Middle frontal gyrus (tissue), 1 donor: ENCODE results near the gene BBS9.
"Not testable (repeated sequence)": the region's sequence is repeated elsewhere in the genome, so short reads cannot be mapped to it uniquely, and the experiment has no call there.

Experiments used
- DNase-seq: peaks from one replicate; pipeline ENCODE4 v3.0.0-alpha.2; 2015; ENCODE audit warnings: low spot score; ENCODE audit errors: extremely low spot score

Gene BBS9

GRCh38 chr7:33276325-33276724 lies 147.0 kb downstream of the BBS9 start:
- DNase-seq = no peak

GRCh38 chr7:33276729-33277128 lies 147.4 kb downstream of the BBS9 start:
- no peak for DNase-seq

GRCh38 chr7:33278095-33278494 lies 148.7 kb downstream of the BBS9 start:
- DNase-seq = no peak

- no peak for DNase-seq
Measured at GRCh38 chr7:33286501-33286900, 157.1 kb downstream of the BBS9 start.

DNA sequence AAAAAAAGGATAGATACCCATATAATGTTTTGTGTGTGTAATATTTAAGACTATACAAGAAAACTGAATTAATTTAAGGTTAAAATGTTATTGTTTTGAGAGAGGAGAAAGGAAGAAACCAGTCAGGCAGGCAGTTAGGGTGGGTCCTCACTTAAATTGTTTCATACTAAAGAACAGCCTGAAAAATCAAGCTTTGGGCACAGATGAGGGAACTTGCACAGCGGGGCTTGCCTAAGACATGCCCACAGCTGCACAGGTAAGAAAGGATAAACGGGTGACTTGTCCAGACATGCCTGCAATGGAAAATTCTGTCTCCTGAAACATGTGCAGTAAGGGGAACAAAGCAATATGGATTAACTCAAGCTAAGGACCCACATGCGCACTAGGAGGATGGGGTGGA lies 158.4 kb downstream of the BBS9 start:
- no peak for DNase-seq

- DNase-seq = no peak
Measured at GRCh38 chr7:33298848-33299247, 169.5 kb downstream of the BBS9 start.

GRCh38 chr7:33299425-33299824 lies 170.1 kb downstream of the BBS9 start:
- no peak for DNase-seq

DNA sequence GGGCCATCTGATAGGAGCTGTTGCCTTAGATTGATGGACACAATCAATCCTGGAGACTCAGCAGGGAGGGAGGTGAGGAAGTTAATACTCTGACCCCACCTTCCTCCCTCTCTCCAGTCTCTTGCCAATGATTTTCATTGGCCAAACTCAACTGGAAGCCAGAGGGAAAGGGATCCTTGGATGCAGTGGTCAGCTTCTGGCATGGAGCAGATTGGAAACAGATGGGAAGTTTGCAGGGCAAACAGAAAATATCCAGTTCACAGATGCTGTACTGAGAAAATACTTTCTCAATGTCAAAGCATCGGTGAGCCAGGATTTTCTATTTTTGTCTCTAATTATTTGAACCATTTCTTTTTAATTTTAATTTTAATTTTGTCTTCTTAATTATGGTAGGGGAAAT lies 170.8 kb downstream of the BBS9 start:
- DNase-seq = no peak

GRCh38 chr7:33300742-33301141 lies 171.4 kb downstream of the BBS9 start:
- no peak for DNase-seq

DNA sequence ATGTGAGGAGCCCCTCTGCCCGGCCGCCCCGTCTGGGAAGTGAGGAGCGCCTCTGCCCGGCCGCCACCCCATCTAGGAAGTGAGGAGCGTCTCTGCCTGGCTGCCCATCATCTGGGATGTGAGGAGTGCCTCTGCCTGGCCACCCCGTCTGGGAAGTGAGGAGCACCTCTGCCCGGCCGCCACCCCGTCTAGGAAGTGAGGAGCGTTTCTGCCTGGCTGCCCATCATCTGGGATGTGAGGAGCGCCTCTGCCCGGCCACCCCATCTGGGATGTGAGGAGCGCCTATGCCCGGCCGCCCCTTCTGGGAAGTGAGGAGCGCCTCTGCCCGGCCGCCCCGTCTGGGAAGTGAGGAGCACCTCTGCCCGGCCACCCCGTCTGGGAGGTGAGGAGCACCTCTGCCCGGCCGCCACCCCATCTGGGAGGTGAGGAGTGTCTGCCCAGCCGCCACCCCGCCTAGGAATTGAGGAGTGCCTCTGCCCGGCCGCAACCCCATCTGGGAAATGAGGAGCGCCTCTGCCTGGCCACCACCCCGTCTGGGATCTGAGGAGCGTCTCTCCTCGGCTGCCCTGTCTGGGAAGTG lies 174.7 kb downstream of the BBS9 start:
- DNase-seq = not testable (repeated sequence)

DNA sequence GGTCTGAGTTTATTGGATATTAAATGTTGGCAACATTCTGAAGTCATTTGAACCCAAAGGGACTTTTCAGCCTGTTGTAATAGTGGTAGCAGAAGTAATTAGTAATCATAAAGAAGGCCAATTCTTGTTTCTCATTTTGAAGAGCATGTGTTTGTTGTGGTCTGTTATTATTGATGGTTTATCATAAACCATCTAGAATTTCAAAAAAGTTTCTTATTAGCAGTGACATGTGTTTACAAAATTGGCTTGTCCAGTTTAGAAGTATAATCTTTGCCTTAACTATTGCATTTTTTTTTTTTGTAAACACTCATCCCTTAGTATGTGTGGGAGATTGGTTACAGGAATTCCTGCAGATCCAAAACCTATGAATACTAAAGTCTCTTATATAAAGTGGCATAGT lies 177.8 kb downstream of the BBS9 start:
- DNase-seq = no peak

DNA sequence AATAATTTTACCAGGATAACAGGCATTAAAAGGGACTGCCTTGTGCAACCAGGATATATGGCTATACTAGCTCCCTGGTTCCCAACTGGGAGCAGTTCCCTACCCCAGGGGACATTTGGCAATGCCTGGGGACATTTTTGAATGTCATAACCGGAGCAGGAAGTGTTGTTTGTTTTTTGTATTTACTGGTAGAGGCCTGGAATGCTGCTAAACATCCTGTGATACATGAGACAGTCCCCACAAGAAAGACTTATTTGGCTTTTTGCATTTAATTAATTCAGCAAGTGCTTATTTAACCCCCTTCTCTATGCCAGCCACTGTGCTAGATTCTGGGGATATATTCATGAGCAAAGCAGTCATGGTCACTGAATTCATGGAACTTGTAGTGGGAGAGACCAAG lies 181.2 kb downstream of the BBS9 start:
- DNase-seq = no peak

DNA sequence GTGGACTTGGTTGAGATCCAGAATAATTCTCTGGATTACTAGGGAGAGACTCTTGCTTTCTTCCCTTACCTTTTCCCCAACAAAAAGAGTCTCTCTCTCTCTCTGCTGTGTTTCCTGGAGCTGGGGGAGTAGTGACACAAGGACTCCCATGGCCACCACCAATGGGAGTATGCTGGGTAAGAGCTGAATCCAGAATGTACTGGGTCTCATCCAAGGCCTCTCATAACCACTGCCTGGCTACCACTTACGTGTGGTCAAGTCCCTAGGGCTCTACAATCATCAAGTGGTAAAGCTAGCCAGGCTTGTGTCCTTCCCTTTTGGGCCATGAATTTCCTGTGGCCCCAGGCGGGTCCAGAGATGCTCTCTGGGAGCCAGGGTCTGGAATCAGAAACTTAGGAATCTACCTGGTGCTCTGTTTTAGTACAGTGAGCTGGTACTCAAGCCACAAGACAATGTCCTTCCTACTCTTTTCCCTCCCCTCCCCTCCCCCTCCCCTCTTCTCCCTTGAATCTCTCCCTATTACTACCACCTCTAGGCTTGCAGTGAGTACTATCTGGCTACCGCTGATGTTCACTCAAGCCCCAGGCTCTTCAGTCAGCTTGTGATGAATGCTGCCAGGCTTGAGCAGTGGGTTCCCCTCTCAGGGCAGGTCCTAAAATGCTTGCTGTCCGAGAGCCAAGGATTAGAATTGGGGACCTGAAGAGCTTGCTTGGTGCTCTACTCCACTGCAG lies 196.6 kb downstream of the BBS9 start:
- no peak for DNase-seq

GRCh38 chr7:33326485-33326848 lies 197.1 kb downstream of the BBS9 start:
- no peak for DNase-seq

DNA sequence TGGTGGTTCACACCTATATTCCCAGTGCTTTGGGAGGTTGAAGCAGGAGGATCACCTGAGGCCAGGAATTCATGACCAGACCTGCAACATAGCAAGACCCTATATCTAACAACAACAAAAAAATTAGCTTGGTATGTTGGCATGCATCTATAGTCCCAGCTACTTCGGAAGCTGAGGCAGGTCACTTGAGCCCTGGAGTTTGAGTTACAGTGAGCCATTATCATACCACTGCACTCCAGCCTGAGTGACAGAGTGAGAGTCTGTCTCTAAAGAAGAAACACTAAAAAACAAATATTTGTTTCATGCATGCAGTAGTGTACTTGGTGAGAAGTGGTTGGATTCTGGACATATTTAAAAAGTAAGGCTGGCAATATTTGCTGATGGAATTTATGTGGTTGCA lies 198.1 kb downstream of the BBS9 start:
- DNase-seq = no peak

DNA sequence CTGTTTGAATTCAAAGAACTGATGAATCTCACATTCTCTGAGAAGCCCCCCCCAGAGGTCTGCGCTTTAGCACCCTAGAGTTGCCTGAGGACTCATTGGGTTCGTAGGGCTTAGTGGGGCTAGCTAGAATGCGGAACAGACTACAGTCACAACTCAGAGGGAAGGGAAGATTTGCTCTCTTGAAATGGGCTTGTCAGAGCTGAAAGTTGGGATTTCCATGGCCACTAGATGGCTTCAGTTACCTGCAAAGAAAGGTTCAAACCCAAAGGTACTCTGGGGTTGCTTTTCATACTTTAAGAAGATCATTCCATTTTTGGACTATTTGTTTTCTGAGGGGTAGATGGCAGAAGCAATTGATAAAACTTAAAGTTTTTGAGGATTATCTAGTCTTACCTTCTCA lies 205.0 kb downstream of the BBS9 start:
- no peak for DNase-seq

DNA sequence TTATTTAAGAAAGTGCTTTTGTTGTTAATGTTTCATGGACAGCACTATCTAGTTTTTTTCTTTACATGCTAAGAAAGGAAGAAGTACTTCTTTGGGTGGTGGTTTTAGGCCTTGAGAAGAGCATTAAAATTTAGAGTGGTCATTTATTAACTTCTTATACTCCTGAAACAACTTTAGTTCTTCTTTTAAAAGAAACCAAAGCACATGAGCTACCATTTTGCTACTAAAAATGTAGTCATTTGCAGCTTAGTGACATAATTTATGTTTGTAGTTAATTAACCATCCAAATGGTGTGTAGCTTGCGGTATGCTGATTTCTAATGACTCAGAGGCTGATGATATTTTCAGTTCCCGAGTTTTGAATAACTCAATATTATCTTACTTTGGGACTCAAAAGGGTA lies 207.5 kb downstream of the BBS9 start:
- DNase-seq = no peak

GRCh38 chr7:33339074-33339790 lies 209.9 kb downstream of the BBS9 start:
- DNase-seq = no peak

DNA sequence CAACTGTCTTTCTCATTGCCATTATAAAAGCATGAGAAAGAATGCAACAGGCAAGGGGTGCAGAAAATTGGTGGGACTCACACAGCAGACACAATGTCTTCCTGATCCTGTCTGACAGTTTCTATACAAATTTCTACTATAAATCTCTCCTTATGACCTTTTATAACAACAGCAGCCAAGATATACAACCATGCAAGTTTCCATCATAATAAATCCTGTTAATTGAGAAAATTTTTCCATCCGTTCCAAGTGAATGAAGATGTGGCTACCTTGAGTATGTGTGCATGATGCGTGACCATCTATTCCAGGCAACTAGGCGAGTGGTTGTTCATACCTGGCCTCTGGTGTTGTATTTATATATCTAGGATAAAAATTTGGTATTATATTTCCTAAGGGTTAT lies 216.7 kb downstream of the BBS9 start:
- no peak for DNase-seq

DNA sequence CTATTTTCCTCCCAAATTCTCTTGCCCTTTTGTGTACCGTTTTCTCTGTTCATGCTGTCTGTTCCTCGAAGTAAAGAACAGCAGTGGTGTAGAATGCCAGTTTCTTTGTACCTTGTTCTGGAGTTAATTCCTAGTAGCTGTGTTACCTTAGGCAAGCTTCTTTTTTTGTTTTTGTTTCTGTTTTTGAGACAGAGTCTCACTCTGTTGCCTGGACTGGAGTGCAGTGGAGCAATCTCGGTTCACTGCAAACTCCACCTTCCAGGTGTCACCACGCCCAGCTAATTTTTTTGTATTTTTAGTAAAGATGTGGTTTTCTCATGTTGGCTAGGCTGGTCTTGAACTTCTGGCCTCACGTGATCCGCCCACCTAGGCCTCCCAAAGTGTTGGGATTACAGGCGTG lies 221.2 kb downstream of the BBS9 start:
- no peak for DNase-seq

DNA sequence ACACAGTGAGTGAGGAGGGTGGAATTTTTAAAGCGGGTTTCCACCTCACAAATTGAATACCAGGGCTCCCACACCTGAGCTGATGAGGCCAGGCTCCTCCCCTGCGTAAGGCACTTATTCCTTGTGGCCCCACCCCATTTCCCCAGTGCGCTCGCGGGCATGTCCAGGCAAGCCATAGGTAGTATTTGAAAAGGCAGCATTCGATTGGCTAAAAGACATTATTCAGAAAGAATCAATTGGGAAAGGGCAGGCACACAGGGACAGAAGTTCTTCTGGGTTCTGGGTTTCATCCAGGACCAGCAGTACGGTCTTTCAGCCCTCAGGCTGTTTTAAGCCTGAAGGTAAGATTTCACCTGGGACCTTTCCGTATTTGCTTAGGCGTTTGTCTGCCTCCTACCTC lies 222.3 kb downstream of the BBS9 start:
- no peak for DNase-seq

- DNase-seq = no peak
Measured at GRCh38 chr7:33354201-33354600, 224.8 kb downstream of the BBS9 start.

DNA sequence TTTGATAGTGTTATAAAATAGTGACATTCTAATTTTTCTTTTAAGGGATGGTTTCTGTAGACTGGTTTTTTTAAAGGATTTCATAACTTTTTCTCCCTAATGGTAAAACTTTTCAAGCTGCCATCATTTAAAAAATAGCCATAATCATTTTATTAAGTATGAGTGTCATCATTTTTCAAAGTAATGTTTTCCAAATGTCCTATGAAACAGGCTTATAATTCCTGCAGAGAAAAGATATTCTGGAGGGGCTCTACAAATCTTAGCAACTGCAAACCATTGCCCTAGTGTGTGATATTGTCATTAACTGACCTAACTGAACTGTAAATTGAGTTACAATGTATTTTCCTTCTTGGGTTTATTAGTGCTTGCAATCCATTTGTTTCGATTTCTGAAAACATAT lies 226.0 kb downstream of the BBS9 start:
- no peak for DNase-seq
